HepG2 (cell line): ENCODE measurements around the gene HSPB8. TPM values are rescaled to one million over a fixed set of nuclear protein-coding genes. Genes with fewer than 3 reads are reported as not detected.
A peak's percentile ranks its signal among the peaks of the same experiment; 100 is the strongest.

Source experiments
- CEBPB ChIP-seq: IDR thresholded peaks from 2 replicates; pipeline ENCODE4 v1.6.1; 2011; ENCODE audit warnings: low read depth, low read length, improper control_type of control experiment, borderline replicate concordance
- CEBPZ ChIP-seq: IDR thresholded peaks from 2 replicates; pipeline ENCODE4 v1.6.1; 2012; ENCODE audit warnings: low read length, improper control_type of control experiment
- KLF15 ChIP-seq: sonication (generic); formaldehyde crosslinking; IDR thresholded peaks from 2 replicates; pipeline ENCODE4 v1.8.1; 2023; ENCODE audit warnings: borderline replicate concordance, mild to moderate bottlenecking, inconsistent platforms, missing genetic modification reagents, mixed read lengths
- NAIF1 ChIP-seq: sonication (generic); formaldehyde crosslinking; IDR thresholded peaks from 2 replicates; pipeline ENCODE4 v1.5.0; 2020; ENCODE audit warnings: mild to moderate bottlenecking, missing genetic modification reagents, borderline replicate concordance
- RBAK ChIP-seq: sonication (generic); formaldehyde crosslinking; IDR thresholded peaks from 2 replicates; pipeline ENCODE4 v1.5.1; 2020; ENCODE audit warnings: mild to moderate bottlenecking, missing genetic modification reagents
- RFX1 ChIP-seq: fragments of 450-650 bp; IDR thresholded peaks from 2 replicates; pipeline ENCODE4 v1.6.1; 2017
- SMC3 ChIP-seq: IDR thresholded peaks from 2 replicates; pipeline ENCODE4 v1.6.1; 2011; ENCODE audit warnings: low read length, improper control_type of control experiment
- STAG1 ChIP-seq: sonication (generic); formaldehyde crosslinking; IDR thresholded peaks from 2 replicates; pipeline ENCODE4 v1.4.0; 2020; ENCODE audit warnings: missing genetic modification reagents
- TAF1 ChIP-seq: sonication (generic); formaldehyde crosslinking; IDR thresholded peaks from 2 replicates; pipeline ENCODE4 v1.4.0; 2020; ENCODE audit warnings: missing genetic modification reagents
- ZBTB2 ChIP-seq: sonication (generic); formaldehyde crosslinking; IDR thresholded peaks from 2 replicates; pipeline ENCODE4 v1.8.0; 2022; ENCODE audit warnings: low read depth, missing genetic modification reagents
- ZNF564 ChIP-seq: sonication (generic); formaldehyde crosslinking; IDR thresholded peaks from 2 replicates; pipeline ENCODE4 v1.8.1; 2023; ENCODE audit warnings: mild to moderate bottlenecking, missing genetic modification reagents
- polyA plus RNA-seq, 8 experiments: library from polyadenylated mRNA; depleted of rRNA in 3 of 8; stranded (reverse) in 7 of 8; unstranded in 1 of 8; fragments of >200 nt; fragmentation: Illumina TruSeq in 4 of 8; extraction: Trizol in 4 of 8; gene quantifications; 2 replicates each; pipeline versions ENCODE4 v1.2.1 to v1.2.3, GENCODE V29; 2011 to 2016; ENCODE audit warnings: low read depth in 4 of 8, missing spikeins in 1 of 8, mixed read lengths in 1 of 8; ENCODE audit not compliant: insufficient read depth in 1 of 8
- total RNA-seq, 5 experiments: library from RNA; depleted of rRNA; stranded (reverse); fragments of >200 nt; fragmentation: Illumina TruSeq; extraction: Trizol; gene quantifications; 2 replicates each; pipeline ENCODE4 v1.2.3, GENCODE V29; 2016; ENCODE audit warnings: low read depth in 1 of 5

HSPB8 gene
- total and polyA plus RNA-seq, 2 of the 13 experiments (the other 11 are each of a cell fraction or from before 2014, with no cell fraction given), result 0.49 to 0.54 TPM

- no peak for TF ChIP-seq RBAK (CRISPR knock-in tag)
- no peak for TF ChIP-seq SMC3
- no peak for TF ChIP-seq ZBTB2 (CRISPR knock-in tag)
- TF ChIP-seq KLF15 (CRISPR knock-in tag), result no peak
- no peak for TF ChIP-seq CEBPZ
- TF ChIP-seq STAG1 (CRISPR knock-in tag), result no peak
- no peak for TF ChIP-seq NAIF1 (CRISPR knock-in tag)
- TF ChIP-seq CEBPB, result peak; percentile 51; the same call in 1 of the 2 replicates
- no peak for TF ChIP-seq TAF1 (CRISPR knock-in tag)
- TF ChIP-seq RFX1, result peak; percentile 27; the same call in 1 of the 2 replicates
- TF ChIP-seq ZNF564 (CRISPR knock-in tag), result no peak
These were observed 29.9 kb downstream of the HSPB8 start (continued) for GRCh38 chr12:119208626-119209061.
